ENCODE data around the gene OCLN. TPM values are rescaled to one million over a fixed set of nuclear protein-coding genes. Genes with fewer than 3 reads are reported as not detected.
A peak's percentile ranks its signal among the peaks of the same experiment; 100 is the strongest.

The OCLN gene
- total RNA-seq, 2 donors from 2014 or later: 4.0 to 8.5 TPM

GRCh38 chr5:69492923-69493395, 369 bp downstream of the OCLN start:
- DNase-seq (ENCODE audit: low spot score) (no peak), ATAC-seq (ENCODE audit: insufficient number of reproducible peaks, low FRiP score, low read depth) (no peak)
- Histone ChIP-seq H3K36me3 (no peaks in the 10 kb centered on the region), H3K27ac (no peak overlapping the region), H3K4me3 (peak overlapping the region; percentile 73), H3K9me3 (no peaks in the 10 kb centered on the region), H3K4me1 (ENCODE audit: control insufficient read depth in 1 of 2, low read depth in 2 of 2) (peaks cover 0 to 22% of the 10 kb centered on the region in 2 donors), H3K27me3 (replicated peaks; ENCODE audit: insufficient read depth) (no peaks in the 10 kb centered on the region)
- TF ChIP-seq CTCF (IDR thresholded peaks at IDR 0.05): no peak

GRCh38 chr5:69493396-69494133, 975 bp downstream of the OCLN start:
- Histone ChIP-seq H3K27me3 (replicated peaks; ENCODE audit: insufficient read depth) (no peaks in the 10 kb centered on the region), H3K36me3 (no peaks in the 10 kb centered on the region), H3K9me3 (no peaks in the 10 kb centered on the region), H3K4me1 (ENCODE audit: control insufficient read depth in 1 of 2, low read depth in 2 of 2) (peaks cover 0 to 22% of the 10 kb centered on the region in 2 donors), H3K4me3 (peak overlapping the region; percentile 73), H3K27ac (no peak overlapping the region)
- DNase-seq (ENCODE audit: low spot score) (no peak), ATAC-seq (ENCODE audit: insufficient number of reproducible peaks, low FRiP score, low read depth) (no peak)
- TF ChIP-seq CTCF (IDR thresholded peaks at IDR 0.05): no peak

GRCh38 chr5:69494452-69494851, 1.9 kb downstream of the OCLN start:
- ATAC-seq (ENCODE audit: insufficient number of reproducible peaks, low FRiP score, low read depth) (no peak), DNase-seq (ENCODE audit: low spot score) (no peak)
- Histone ChIP-seq H3K36me3 (no peaks in the 10 kb centered on the region), H3K27ac (no peak overlapping the region), H3K4me1 (ENCODE audit: control insufficient read depth in 1 of 2, low read depth in 2 of 2) (peaks cover 0 to 22% of the 10 kb centered on the region in 2 donors), H3K27me3 (replicated peaks; ENCODE audit: insufficient read depth) (no peaks in the 10 kb centered on the region), H3K4me3 (no peak overlapping the region), H3K9me3 (no peaks in the 10 kb centered on the region)
- TF ChIP-seq CTCF (IDR thresholded peaks at IDR 0.05): no peak

- no peak overlapping the region for H3K4me3 ChIP-seq
- H3K27me3 ChIP-seq (replicated peaks; ENCODE audit: insufficient read depth): no peaks in the 10 kb centered on the region
- DNase-seq (ENCODE audit: low spot score) (no peak), ATAC-seq (ENCODE audit: insufficient number of reproducible peaks, low FRiP score, low read depth) (no peak)
- H3K9me3 ChIP-seq: no peaks in the 10 kb centered on the region
- H3K4me1 ChIP-seq (ENCODE audit: control insufficient read depth in 1 of 2, low read depth in 2 of 2): peaks cover 0 to 18% of the 10 kb centered on the region in 2 donors
- TF ChIP-seq CTCF (IDR thresholded peaks at IDR 0.05): no peak
- no peak overlapping the region for H3K27ac ChIP-seq
- no peaks in the 10 kb centered on the region for H3K36me3 ChIP-seq
Observed at GRCh38 chr5:69497006-69497520, 4.5 kb downstream of the OCLN start.

GRCh38 chr5:69498384-69498783, 5.8 kb downstream of the OCLN start:
- Histone ChIP-seq H3K27ac (no peak overlapping the region), H3K9me3 (no peaks in the 10 kb centered on the region), H3K36me3 (no peaks in the 10 kb centered on the region), H3K4me3 (no peak overlapping the region), H3K4me1 (ENCODE audit: control insufficient read depth in 1 of 2, low read depth in 2 of 2) (peaks cover 0 to 8% of the 10 kb centered on the region in 2 donors), H3K27me3 (replicated peaks; ENCODE audit: insufficient read depth) (no peaks in the 10 kb centered on the region)
- no peak for DNase-seq (ENCODE audit: low spot score)
- ATAC-seq (ENCODE audit: insufficient number of reproducible peaks, low FRiP score, low read depth): no peak
- no peak for TF ChIP-seq CTCF (IDR thresholded peaks at IDR 0.05)
